Stimulated activated CD8-positive, alpha-beta memory T cell treated with anti-CD3 and anti-CD28 coated beads, Interleukin-7, amount 100 ng/mL, for 4 hours (primary cell): ENCODE results near the gene SLC39A5.
A peak's percentile ranks its signal among the peaks of the same experiment; 100 is the strongest.

Source experiments
- DNase-seq, 2 donors: peaks; one replicate each; pipeline ENCODE4 v3.0.0-alpha.2; 2020; ENCODE audit warnings: low read depth in 2 of 2

Gene SLC39A5

DNA sequence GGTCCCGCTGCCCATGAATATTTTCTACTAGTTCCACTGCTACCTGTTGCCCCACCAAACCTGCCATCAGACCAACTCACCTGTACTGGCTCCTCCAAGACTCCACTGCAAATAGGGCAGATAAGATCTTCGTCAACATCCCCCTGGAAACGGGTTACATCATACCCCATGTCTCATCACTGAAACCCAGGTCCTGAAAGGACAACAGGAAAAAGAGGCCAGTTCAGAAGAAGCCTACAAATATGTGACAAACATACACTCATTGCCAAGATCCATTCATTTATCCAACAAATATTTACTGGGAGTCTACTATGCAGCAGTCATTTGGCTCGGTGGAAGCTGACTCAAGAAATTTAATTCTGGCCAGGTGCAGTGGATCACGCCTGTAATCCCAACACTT, 16.0 kb upstream of the SLC39A5 start:
- no peak for DNase-seq

DNA sequence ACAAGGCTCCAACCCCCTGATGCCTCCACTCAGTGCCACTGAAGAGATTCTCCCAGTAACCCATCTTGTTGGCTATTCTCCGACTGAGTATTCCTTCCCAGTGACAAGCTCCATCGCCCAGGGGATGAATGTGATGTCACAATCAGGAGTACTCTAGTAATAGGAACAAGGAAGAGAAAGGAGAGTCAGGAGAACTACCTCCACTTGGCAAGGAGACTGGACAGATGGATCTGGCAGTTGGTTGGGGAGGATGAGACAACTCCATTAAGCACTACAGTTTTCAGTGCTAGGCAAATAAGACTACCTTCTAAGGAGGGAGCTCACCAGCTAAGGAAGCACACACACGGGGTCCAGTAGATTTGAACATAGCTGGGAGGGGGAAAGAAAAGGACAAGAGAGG, 13.4 kb upstream of the SLC39A5 start:
- DNase-seq = no peak

DNA sequence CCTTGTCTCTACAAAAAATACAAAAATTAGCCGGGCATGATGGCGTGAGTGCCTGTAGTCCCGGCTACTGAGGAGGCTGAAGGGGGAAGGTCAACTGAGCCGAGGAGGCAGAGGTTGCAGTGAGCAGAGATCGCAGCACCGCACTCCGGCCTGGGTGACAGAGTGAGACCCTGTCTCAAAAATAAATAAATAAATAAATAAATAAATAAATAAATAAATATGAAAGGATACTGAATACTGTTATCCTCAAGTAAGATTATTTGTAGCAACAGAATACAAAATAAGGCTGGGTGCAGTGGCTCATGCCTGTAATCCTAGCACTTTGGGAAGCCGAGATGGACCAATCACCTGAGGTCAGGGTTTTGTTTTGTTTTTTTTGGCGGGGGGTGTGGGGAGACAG, 10.0 kb upstream of the SLC39A5 start:
- no peak for DNase-seq

- DNase-seq = no peak
Measured at GRCh38 chr12:56220611-56221231, 9.1 kb upstream of the SLC39A5 start.

- DNase-seq = no peak
Measured at GRCh38 chr12:56221232-56221756, 8.6 kb upstream of the SLC39A5 start.

DNA sequence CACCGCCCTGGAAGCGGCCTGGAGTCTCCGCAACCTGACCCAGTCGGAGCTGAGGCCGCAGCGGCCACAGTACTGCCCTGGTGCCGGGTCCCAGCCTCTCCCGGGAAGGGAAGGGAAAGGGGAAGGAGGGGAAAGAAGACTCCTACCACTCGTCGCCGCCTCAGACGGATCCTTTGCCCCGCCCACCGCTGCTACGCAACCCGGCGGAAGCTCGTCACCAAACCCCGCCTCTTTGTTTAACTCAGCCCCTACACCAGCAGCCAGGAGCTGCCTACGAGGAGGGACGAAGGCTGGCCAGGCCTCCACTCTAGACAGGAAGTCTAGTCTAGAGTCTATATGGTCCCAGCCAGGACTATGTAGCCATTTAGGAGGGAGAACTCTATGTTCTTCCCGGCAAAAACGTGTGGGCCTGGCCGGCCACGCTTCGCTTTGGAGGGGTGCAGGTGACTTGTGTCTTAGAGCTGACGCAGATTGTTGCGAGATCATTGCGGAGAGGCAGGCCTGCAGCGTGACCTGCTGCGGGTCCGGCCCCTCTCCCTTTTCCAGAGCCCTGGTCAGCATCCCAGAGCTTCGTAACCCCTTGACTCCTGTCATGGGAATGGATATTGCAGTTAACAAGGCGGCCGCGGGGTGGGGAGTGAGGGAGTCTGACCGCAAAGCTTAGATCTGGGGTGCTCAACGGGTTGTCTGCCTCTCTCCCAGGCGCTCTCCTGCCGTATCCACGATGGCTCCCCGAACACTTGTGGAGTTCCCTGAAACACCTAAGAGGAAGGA, 7.9 kb upstream of the SLC39A5 start, which contains the start of gene RNF41:
Gene RNF41, minus strand, starts transcription at position 166 of the 774 bp plus-strand sequence. CDS start 7,875 bp downstream, outside the sequence.
- peak; percentile 87 for DNase-seq

- no peak for DNase-seq
Measured at GRCh38 chr12:56222531-56222895, 7.3 kb upstream of the SLC39A5 start.

DNA sequence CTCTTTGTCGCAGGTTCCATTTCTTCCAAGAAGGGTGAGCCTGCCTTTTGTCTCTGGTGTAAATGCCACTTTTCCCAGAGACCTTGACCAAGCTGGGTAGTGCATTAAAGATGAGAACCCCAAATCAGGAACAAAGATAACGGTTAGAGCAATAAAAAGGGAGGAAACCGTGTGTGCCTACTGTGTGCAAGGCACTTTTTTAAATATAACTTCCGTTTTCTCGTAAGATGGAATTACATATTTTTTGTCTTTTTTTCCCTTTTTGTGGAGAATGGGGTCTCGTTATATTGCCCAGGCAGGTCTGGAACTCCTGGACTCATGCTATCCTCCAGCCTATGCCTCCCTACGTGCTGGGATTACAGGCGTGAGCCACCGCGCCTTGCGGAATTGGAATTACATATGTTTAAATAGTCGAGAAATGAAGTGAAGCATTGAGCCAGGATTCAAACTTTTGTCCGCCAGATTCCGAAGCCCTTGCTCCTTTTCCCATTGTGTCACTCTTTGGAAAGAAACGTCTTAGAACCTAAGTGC, 6.2 kb upstream of the SLC39A5 start:
- DNase-seq = no peak

DNA sequence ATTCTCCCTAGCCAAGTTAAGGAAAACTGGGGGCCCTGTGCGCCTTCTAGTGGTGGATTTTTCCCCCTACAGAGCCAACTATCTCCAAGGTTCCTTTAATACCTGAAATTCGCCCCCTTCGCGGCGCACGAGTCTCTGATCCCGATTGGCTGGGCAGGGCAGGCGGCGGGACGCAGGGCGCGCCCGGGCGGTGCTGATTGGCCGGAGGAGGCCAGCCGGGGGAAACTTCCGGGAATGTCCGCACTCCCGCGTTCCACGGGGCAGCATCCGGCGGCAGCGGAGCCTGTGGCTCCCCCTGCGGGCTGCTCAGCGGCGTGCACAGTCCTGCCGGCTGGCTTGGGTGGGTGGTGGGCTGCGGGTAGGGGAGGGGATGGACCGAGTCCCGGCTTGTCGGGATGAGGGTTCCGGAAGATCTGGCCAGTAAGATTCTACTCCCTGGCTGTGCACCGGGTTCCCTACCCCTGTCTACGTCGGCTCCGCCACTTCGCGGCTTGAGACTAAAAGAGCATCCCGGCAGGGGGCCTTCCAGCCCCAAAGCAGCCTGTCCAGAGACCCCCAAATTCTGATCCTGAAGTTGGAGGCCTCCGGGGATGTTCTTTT, 5.6 kb upstream of the SLC39A5 start, which contains the start of gene NABP2:
Gene NABP2, plus strand, starts transcription at position 241 of the 600 bp plus-strand sequence. CDS start 515 bp downstream, outside the sequence.
- DNase-seq = peak; percentile 85 to 92

- no peak for DNase-seq
Measured at GRCh38 chr12:56224954-56225353, 4.9 kb upstream of the SLC39A5 start.

GRCh38 chr12:56229082-56229481, 769 bp upstream of the SLC39A5 start:
- no peak for DNase-seq

- no peak for DNase-seq
Measured at GRCh38 chr12:56230432-56231183, 757 bp downstream of the SLC39A5 start.

- no peak for DNase-seq
Measured at GRCh38 chr12:56231184-56231582, 1.3 kb downstream of the SLC39A5 start.

- DNase-seq = no peak
Measured at GRCh38 chr12:56234746-56235436, 5.0 kb downstream of the SLC39A5 start.

DNA sequence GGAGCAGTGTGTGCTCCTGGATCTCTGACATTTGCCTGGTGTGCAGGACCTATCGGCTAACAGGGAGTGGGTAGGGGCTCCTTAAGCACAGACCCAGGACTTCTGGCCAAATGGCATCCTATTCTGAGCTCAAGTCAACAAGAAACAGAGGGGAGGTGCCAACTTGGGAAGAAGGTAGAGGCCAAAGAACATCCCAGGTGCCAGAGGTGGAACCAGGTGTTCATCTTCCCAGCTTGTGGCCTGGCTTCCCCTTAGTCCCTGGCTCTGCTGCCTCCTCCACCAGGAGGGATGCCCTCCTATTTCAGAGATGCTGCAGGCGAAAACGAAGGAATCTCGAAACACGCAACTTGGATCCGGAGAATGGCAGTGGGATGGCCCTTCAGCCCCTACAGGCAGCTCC, 6.2 kb downstream of the SLC39A5 start:
- DNase-seq = no peak

DNA sequence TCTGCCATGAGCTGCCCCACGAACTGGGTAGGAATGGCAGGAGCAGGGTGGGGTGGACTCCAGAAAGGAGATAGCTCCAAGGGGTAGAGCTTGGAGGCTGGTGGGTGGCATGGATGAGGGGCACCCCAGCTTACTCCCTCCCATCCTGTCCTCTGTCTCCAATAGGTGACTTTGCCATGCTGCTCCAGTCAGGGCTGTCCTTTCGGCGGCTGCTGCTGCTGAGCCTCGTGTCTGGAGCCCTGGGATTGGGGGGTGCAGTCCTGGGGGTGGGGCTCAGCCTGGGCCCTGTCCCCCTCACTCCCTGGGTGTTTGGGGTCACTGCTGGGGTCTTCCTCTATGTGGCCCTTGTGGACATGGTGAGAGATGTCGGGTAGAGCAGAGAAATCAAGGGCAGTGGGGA, 7.1 kb downstream of the SLC39A5 start:
- DNase-seq = no peak

DNA sequence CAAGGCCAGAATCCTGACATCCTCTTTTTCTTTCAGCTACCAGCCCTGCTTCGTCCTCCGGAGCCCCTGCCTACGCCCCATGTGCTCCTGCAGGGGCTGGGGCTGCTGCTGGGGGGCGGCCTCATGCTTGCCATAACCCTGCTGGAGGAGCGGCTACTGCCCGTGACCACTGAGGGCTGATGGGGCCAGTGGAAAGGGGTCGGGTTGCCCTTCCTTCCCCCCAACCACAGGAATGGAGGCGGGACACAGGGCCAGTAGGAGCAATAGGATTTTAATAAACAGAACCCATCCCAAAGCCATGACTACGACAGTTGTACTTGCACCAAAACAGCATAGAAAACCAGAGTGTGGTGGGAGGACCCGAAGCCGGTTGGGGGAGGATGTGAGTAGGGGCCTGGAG, 7.7 kb downstream of the SLC39A5 start:
- no peak for DNase-seq

DNA sequence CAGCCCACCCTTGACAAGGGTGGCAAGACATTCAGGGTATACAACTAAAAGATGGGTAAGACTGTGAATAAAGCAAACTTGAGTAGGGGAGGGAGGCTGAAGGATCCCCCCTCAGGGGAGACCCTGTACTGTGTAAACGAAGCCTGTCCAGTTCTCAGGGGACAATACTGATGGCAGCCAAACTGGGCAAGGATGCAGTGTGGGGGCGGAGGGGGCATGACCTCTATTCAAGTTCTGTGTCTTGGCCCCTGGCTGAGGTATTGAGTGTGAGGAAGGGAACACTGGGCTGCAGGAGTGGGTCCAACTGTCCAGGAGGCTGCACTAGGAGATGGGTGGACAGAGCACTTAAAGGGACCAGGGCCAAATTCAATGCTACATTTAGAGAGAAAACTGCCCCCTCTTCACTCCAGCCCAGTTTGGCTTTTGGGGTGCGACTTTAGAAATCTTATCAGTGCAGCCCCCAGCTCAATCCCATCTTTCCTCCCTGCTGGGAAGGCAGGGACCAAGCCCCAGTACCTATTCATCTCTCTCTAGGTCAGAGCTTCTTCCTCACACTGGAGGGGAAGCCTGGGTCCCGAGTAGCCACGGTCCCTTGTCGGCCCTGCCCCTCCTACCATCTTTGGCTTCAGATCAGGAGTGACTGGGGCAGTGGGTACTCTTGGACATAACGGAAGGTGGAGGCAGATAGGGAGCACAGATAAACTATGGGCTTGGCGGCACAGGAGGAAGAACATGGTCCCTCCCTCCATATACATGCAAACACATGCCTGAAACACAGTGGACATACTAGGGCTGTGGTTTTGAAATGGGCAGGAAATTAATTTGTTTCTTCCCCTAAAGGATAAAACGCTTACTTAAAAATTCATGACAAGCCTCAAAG, 11.8 kb downstream of the SLC39A5 start:
- no peak for DNase-seq

- DNase-seq = no peak
Measured at GRCh38 chr12:56242986-56243385, 13.1 kb downstream of the SLC39A5 start.

DNA sequence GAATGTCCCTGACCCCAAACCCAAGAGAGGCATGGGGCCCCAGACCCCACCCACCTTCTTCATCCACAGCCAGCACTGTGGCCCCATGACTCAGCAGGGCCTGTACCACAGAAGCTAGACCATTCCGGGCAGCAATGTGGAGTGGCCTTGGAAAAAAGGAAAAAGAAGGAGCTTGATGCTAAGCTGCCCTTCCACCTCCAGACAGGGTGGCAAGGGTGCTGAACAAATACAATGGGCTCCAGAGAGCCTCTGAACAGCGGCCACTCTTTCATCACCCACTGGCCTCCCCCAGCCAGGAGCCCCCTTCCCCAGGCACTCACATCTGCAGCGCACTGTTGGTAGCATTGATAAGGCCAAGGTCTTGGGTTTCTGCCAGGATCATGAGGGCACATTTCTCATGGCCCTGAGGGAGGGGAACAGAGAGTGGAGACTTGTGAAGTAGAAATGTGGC, 13.9 kb downstream of the SLC39A5 start:
- DNase-seq = no peak
